DOHH2 (cell line): Measurements from ENCODE around the gene TTLL3.

ENCODE experiments used
- CTCF ChIP-seq: fragments of 200-600 bp; sonication (generic); IDR thresholded peaks from one replicate; pipeline ENCODE4 v1.5.1; 2014; ENCODE audit warnings: antibody characterized with exemption, mild to moderate bottlenecking, low read depth, low read length; ENCODE audit not compliant: poor library complexity, severe bottlenecking
- EZH2phosphoT487 ChIP-seq: fragments of 200-600 bp; sonication (generic); IDR thresholded peaks from 2 replicates; pipeline ENCODE4 v1.6.1; 2017; ENCODE audit warnings: borderline replicate concordance, mild to moderate bottlenecking, antibody characterized with exemption, low read length, moderate library complexity, mixed read lengths

- TF ChIP-seq CTCF (no peak), EZH2phosphoT487 (no peak)
These were observed 10.5 kb downstream of the TTLL3 start for GRCh38 chr3:9820543-9820942.
